Smooth muscle cell (in vitro differentiated cells): ENCODE data around the gene NOL4. TPM values are rescaled to one million over a fixed set of nuclear protein-coding genes. Genes with fewer than 3 reads are reported as not detected.

Source experiments
- DNase-seq: peaks from one replicate; lab custom pipeline; 2025; ENCODE audit not compliant: unreplicated experiment; lab: John Stamatoyannopoulos, UW
- H2AFZ ChIP-seq: fragments of 200-600 bp; sonication (generic); 2 replicates; pipeline ENCODE4 v1.6.0; 2016; ENCODE audit warnings: antibody characterized with exemption, low read depth, mild to moderate bottlenecking
- H3F3A ChIP-seq: fragments of 200-600 bp; sonication (generic); 2 replicates; pipeline ENCODE4 v1.6.0; 2017; ENCODE audit warnings: antibody characterized with exemption, low read depth
- H3K27ac ChIP-seq: fragments of 200-600 bp; sonication (generic); 2 replicates; pipeline ENCODE4 v1.5.1; 2016; ENCODE audit warnings: low read depth, mild to moderate bottlenecking
- H3K27me3 ChIP-seq: fragments of 200-600 bp; sonication (generic); 2 replicates; pipeline ENCODE4 v1.6.1; 2016; ENCODE audit warnings: low read depth, mild to moderate bottlenecking
- H3K36me3 ChIP-seq: fragments of 200-600 bp; sonication (generic); 2 replicates; pipeline ENCODE4 v1.5.1; 2016; ENCODE audit warnings: low read depth
- H3K4me1 ChIP-seq: fragments of 200-600 bp; sonication (generic); 2 replicates; pipeline ENCODE4 v1.5.1; 2016; ENCODE audit warnings: low read depth
- H3K4me2 ChIP-seq: fragments of 200-600 bp; sonication (generic); 2 replicates; pipeline ENCODE4 v1.6.0; 2016; ENCODE audit warnings: mild to moderate bottlenecking
- H3K4me3 ChIP-seq: fragments of 200-600 bp; sonication (generic); 2 replicates; pipeline ENCODE4 v1.5.1; 2016; ENCODE audit warnings: mild to moderate bottlenecking
- H3K79me2 ChIP-seq: fragments of 200-600 bp; sonication (generic); 2 replicates; pipeline ENCODE4 v1.6.0; 2016; ENCODE audit warnings: low read depth, mild to moderate bottlenecking
- H3K9ac ChIP-seq: fragments of 200-600 bp; sonication (generic); 2 replicates; pipeline ENCODE4 v1.6.0; 2016; ENCODE audit warnings: low read depth
- H3K9me3 ChIP-seq: fragments of 200-600 bp; sonication (generic); replicated peaks from 2 replicates; pipeline ENCODE4 v1.5.1; 2016; ENCODE audit warnings: low read depth
- H4K20me1 ChIP-seq: fragments of 200-600 bp; sonication (generic); 2 replicates; pipeline ENCODE4 v1.6.0; 2016; ENCODE audit warnings: low read depth
- CTCF ChIP-seq: fragments of 200-600 bp; sonication (generic); IDR thresholded peaks from 2 replicates; pipeline ENCODE4 v1.5.1; 2017; ENCODE audit warnings: borderline replicate concordance, mild to moderate bottlenecking, antibody characterized with exemption; ENCODE audit not compliant: insufficient read depth, poor library complexity, severe bottlenecking
- WGBS: methylation state at CpG from one replicate; pipeline ENCODE4 v1.1.7; 2016; ENCODE audit warnings: low lambda C conversion rate; 5-methylcytosine and 5-hydroxymethylcytosine counted together
- polyA plus RNA-seq: library from polyadenylated mRNA; unstranded; fragments of >200 nt; fragmentation: Nextera tagmentation; extraction: Ambion mirVana; gene quantifications from 2 replicates; pipeline ENCODE4 v1.2.1, GENCODE V29; 2016
- total RNA-seq: library from RNA; depleted of rRNA; stranded (reverse); fragments of >200 nt; gene quantifications from 2 replicates; pipeline ENCODE4 v1.2.3, GENCODE V29; 2014

The NOL4 gene
- total and polyA plus RNA-seq, 2 experiments from 2014 or later: not detected

- no peaks in the 10 kb centered on the region for H3K9me3 ChIP-seq
- H3K79me2 ChIP-seq: no peaks in the 10 kb centered on the region
- H3K4me3 ChIP-seq: no peak overlapping the region
- H3K9ac ChIP-seq: no peak overlapping the region
- H4K20me1 ChIP-seq: no peaks in the 10 kb centered on the region
- TF ChIP-seq CTCF: no peak
- no peak overlapping the region for H3K4me2 ChIP-seq
- no peaks in the 10 kb centered on the region for H3K36me3 ChIP-seq
- DNase-seq: no peak
- no peaks in the 10 kb centered on the region for H3K4me1 ChIP-seq
- H3K27ac ChIP-seq: no peak overlapping the region
- no peak overlapping the region for H2AFZ ChIP-seq
- H3K27me3 ChIP-seq: no peaks in the 10 kb centered on the region
- H3F3A ChIP-seq: no peaks in the 10 kb centered on the region
Observed at GRCh38 chr18:34196256-34196655, 28.5 kb downstream of the NOL4 start.

- no peaks in the 10 kb centered on the region for H3F3A ChIP-seq
- no peak overlapping the region for H3K4me2 ChIP-seq
- no peak for TF ChIP-seq CTCF
- H3K36me3 ChIP-seq: no peaks in the 10 kb centered on the region
- no peak overlapping the region for H3K9ac ChIP-seq
- WGBS: 85% methylated on average over 3 of the region's 3 CpGs
- no peak overlapping the region for H2AFZ ChIP-seq
- H3K79me2 ChIP-seq: no peaks in the 10 kb centered on the region
- H3K9me3 ChIP-seq: no peaks in the 10 kb centered on the region
- H4K20me1 ChIP-seq: no peaks in the 10 kb centered on the region
- H3K27ac ChIP-seq: no peak overlapping the region
- H3K27me3 ChIP-seq: no peaks in the 10 kb centered on the region
- DNase-seq: no peak
- no peak overlapping the region for H3K4me3 ChIP-seq
- no peaks in the 10 kb centered on the region for H3K4me1 ChIP-seq
Observed at GRCh38 chr18:34194239-34194638, 30.5 kb downstream of the NOL4 start.

- Histone ChIP-seq H3K4me2 (no peak overlapping the region), H4K20me1 (no peaks in the 10 kb centered on the region), H3K27ac (no peak overlapping the region), H3K9ac (no peak overlapping the region), H3K36me3 (no peaks in the 10 kb centered on the region), H2AFZ (no peak overlapping the region), H3K9me3 (no peaks in the 10 kb centered on the region), H3K27me3 (no peaks in the 10 kb centered on the region), H3K4me3 (no peak overlapping the region), H3F3A (no peaks in the 10 kb centered on the region), H3K4me1 (no peaks in the 10 kb centered on the region), H3K79me2 (no peaks in the 10 kb centered on the region)
- DNase-seq: no peak
- TF ChIP-seq CTCF: no peak
- 68% methylated on average over 3 of the region's 3 CpGs for WGBS
Observed at GRCh38 chr18:34189656-34190435, 34.9 kb downstream of the NOL4 start.
